Dendritic cell treated with granulocyte-macrophage colony-stimulating factor and Interleukin-4, amounts not matched to agents 40 ng/mL and 50 ng/mL, for 4 days (primary cell): ENCODE results near the gene PMEL.
A peak's percentile ranks its signal among the peaks of the same experiment; 100 is the strongest.
"Not testable (repeated sequence)": the region's sequence is repeated elsewhere in the genome, so short reads cannot be mapped to it uniquely, and the experiment has no call there.

Experiments used
- H3K27ac Mint-ChIP-seq: one replicate; pipeline ENCODE4 v1.8.0; 2022; ENCODE audit warnings: mild to moderate bottlenecking, mixed read lengths
- H3K27me3 Mint-ChIP-seq: one replicate; pipeline ENCODE4 v1.8.0; 2022; ENCODE audit warnings: mild to moderate bottlenecking, mixed read lengths
- H3K36me3 Mint-ChIP-seq: one replicate; pipeline ENCODE4 v1.8.0; 2022; ENCODE audit warnings: low read depth, mixed read lengths
- H3K4me1 Mint-ChIP-seq: one replicate; pipeline ENCODE4 v1.8.0; 2022; ENCODE audit warnings: low read depth, mixed read lengths
- H3K4me3 Mint-ChIP-seq: one replicate; pipeline ENCODE4 v1.8.0; 2022; ENCODE audit warnings: mild to moderate bottlenecking, moderate library complexity, mixed read lengths
- H3K9me3 Mint-ChIP-seq: one replicate; pipeline ENCODE4 v1.8.0; 2022; ENCODE audit warnings: mixed read lengths
- intact Hi-C: fragments of 100-400 bp; cut with micrococcal nuclease; formaldehyde crosslinking; loops from one replicate; pipeline ENCODE4 v1.15.0; 2022

The PMEL gene

GRCh38 chr12:55929306-55929791 lies 36.5 kb downstream of the PMEL start:
- intact Hi-C loops = no loop called here
- H3K27me3 Mint-ChIP-seq = no peaks in the 10 kb centered on the region

GRCh38 chr12:55927588-55928502 lies 38.0 kb downstream of the PMEL start, which contains the start of gene PYM1:
Gene PYM1, minus strand, starts transcription at chr12:55927894. Its CDS starts 133 bp downstream, at chr12:55927761.
- peak within 1 kb of the TSS; percentile 95 for H3K4me3 Mint-ChIP-seq
- no peaks in the 10 kb centered on the region for H3K27me3 Mint-ChIP-seq
- H3K27ac Mint-ChIP-seq = peak within 1 kb of the TSS; percentile 99
- intact Hi-C loops = loop anchor here (1.0 to 2.0 kb wide), 4 partner anchors 13 to 111 kb away; partner anchors contain the start of genes DNAJC14 and SARNP
- no peaks in the 10 kb centered on the region for H3K9me3 Mint-ChIP-seq
- peaks cover 67% of the 10 kb centered on the region for H3K4me1 Mint-ChIP-seq
- H3K36me3 Mint-ChIP-seq = peaks cover 52% of the 10 kb centered on the region

More at GRCh38 chr12:55929306-55929791, 36.5 kb downstream of the PMEL start:
- no peaks in the 10 kb centered on the region for H3K9me3 Mint-ChIP-seq
- peaks cover 75% of the 10 kb centered on the region for H3K4me1 Mint-ChIP-seq
- H3K27ac Mint-ChIP-seq = peak overlapping the region; percentile 88
- peaks cover 37% of the 10 kb centered on the region for H3K36me3 Mint-ChIP-seq
- H3K4me3 Mint-ChIP-seq = peak overlapping the region; percentile 9

- Mint-ChIP-seq H3K27me3 (no peaks in the 10 kb centered on the region), H3K4me1 (peaks cover 71% of the 10 kb centered on the region), H3K9me3 (no peaks in the 10 kb centered on the region), H3K4me3 (peak overlapping the region; percentile 95), H3K36me3 (peaks cover 61% of the 10 kb centered on the region), H3K27ac (peak overlapping the region; percentile 99)
- intact Hi-C loops = loop anchor here (1.0 to 2.0 kb wide), 4 partner anchors 14 to 110 kb away; partner anchors contain the start of genes DNAJC14 and SARNP
Observed at GRCh38 chr12:55926738-55927587, 38.9 kb downstream of the PMEL start.

- Mint-ChIP-seq H3K27me3 (no peaks in the 10 kb centered on the region), H3K27ac (peak overlapping the region; percentile 99), H3K9me3 (no peaks in the 10 kb centered on the region), H3K36me3 (peaks cover 62% of the 10 kb centered on the region), H3K4me3 (peak overlapping the region; percentile 95), H3K4me1 (peaks cover 70% of the 10 kb centered on the region)
- intact Hi-C loops = loop anchor here (2.0 kb wide), 2 partner anchors 15 to 75 kb away; no protein-coding TSS in a partner anchor
Observed at GRCh38 chr12:55925870-55926737, 39.7 kb downstream of the PMEL start.

- peak overlapping the region; percentile 44 for H3K4me3 Mint-ChIP-seq
- peaks cover 65% of the 10 kb centered on the region for H3K36me3 Mint-ChIP-seq
- H3K27ac Mint-ChIP-seq = no peak overlapping the region
- H3K9me3 Mint-ChIP-seq = no peaks in the 10 kb centered on the region
- intact Hi-C loops = no loop called here
- H3K27me3 Mint-ChIP-seq = no peaks in the 10 kb centered on the region
- H3K4me1 Mint-ChIP-seq = peaks cover 63% of the 10 kb centered on the region
Observed at GRCh38 chr12:55925371-55925770, 40.5 kb downstream of the PMEL start.

GRCh38 chr12:55923648-55924047 lies 42.2 kb downstream of the PMEL start:
- peaks cover 76% of the 10 kb centered on the region for H3K36me3 Mint-ChIP-seq
- H3K4me1 Mint-ChIP-seq = peaks cover 48% of the 10 kb centered on the region
- not testable (repeated sequence) for H3K27ac Mint-ChIP-seq

GRCh38 chr12:55922126-55922525 lies 43.7 kb downstream of the PMEL start:
- Mint-ChIP-seq H3K27me3 (no peaks in the 10 kb centered on the region), H3K27ac (peak overlapping the region; percentile 22), H3K9me3 (no peaks in the 10 kb centered on the region), H3K4me1 (peaks cover 43% of the 10 kb centered on the region), H3K4me3 (no peak overlapping the region), H3K36me3 (peaks cover 86% of the 10 kb centered on the region)
- intact Hi-C loops = no loop called here

More at GRCh38 chr12:55923648-55924047, 42.2 kb downstream of the PMEL start:
- H3K4me3 Mint-ChIP-seq, intact Hi-C loops, H3K27me3 Mint-ChIP-seq, H3K9me3 Mint-ChIP-seq: not testable (repeated sequence)

- H3K4me1 Mint-ChIP-seq = peaks cover 43% of the 10 kb centered on the region
Observed at GRCh38 chr12:55919032-55919431, 46.8 kb downstream of the PMEL start.

GRCh38 chr12:55915482-55915859 lies 50.4 kb downstream of the PMEL start:
- peaks cover 29% of the 10 kb centered on the region for H3K4me1 Mint-ChIP-seq
- H3K36me3 Mint-ChIP-seq = peaks cover 73% of the 10 kb centered on the region
- H3K27ac Mint-ChIP-seq = peak overlapping the region; percentile 47
- no peaks in the 10 kb centered on the region for H3K9me3 Mint-ChIP-seq
- peak overlapping the region; percentile 2 for H3K4me3 Mint-ChIP-seq
- intact Hi-C loops = no loop called here
- no peaks in the 10 kb centered on the region for H3K27me3 Mint-ChIP-seq

More at GRCh38 chr12:55919032-55919431, 46.8 kb downstream of the PMEL start:
- intact Hi-C loops, H3K27ac Mint-ChIP-seq, H3K4me3 Mint-ChIP-seq, H3K27me3 Mint-ChIP-seq, H3K9me3 Mint-ChIP-seq: not testable (repeated sequence)
- H3K36me3 Mint-ChIP-seq = peaks cover 75% of the 10 kb centered on the region

GRCh38 chr12:55912908-55913307 lies 52.9 kb downstream of the PMEL start:
- Mint-ChIP-seq H3K27me3 (no peaks in the 10 kb centered on the region), H3K36me3 (peaks cover 61% of the 10 kb centered on the region), H3K4me3 (no peak overlapping the region), H3K9me3 (no peaks in the 10 kb centered on the region), H3K4me1 (peaks cover 41% of the 10 kb centered on the region), H3K27ac (no peak overlapping the region)
- intact Hi-C loops = no loop called here

- Mint-ChIP-seq H3K4me1 (peaks cover 18% of the 10 kb centered on the region), H3K27ac (no peak overlapping the region), H3K4me3 (no peak overlapping the region), H3K27me3 (no peaks in the 10 kb centered on the region), H3K9me3 (no peaks in the 10 kb centered on the region), H3K36me3 (peaks cover 40% of the 10 kb centered on the region)
- intact Hi-C loops = no loop called here
Observed at GRCh38 chr12:55909513-55909884, 56.3 kb downstream of the PMEL start.

- Mint-ChIP-seq H3K4me1 (peaks cover 12% of the 10 kb centered on the region), H3K4me3 (no peak overlapping the region), H3K27ac (peak overlapping the region; percentile 10), H3K27me3 (no peaks in the 10 kb centered on the region), H3K36me3 (peaks cover 35% of the 10 kb centered on the region), H3K9me3 (no peaks in the 10 kb centered on the region)
- intact Hi-C loops = no loop called here
Observed at GRCh38 chr12:55908726-55909512, 56.9 kb downstream of the PMEL start.
